Gastroesophageal sphincter (tissue), 3 donors: Measurements from ENCODE around the gene EFTUD2.

Source experiments
- CTCF ChIP-seq, 4 experiments: fragments of 200-600 bp in 2 of 4; fragments of 450-650 bp in 2 of 4; sonication (generic) in 1 of 4; IDR thresholded peaks; one replicate each; pipeline ENCODE4 v1.5.1; 2017 to 2019; ENCODE audit warnings: antibody characterized with exemption in 4 of 4, mild to moderate bottlenecking in 2 of 4, moderate library complexity in 2 of 4
- EP300 ChIP-seq: sonication (generic); formaldehyde crosslinking; IDR thresholded peaks from one replicate; pipeline ENCODE4 v1.6.1; 2017; ENCODE audit warnings: antibody characterized with exemption, mild to moderate bottlenecking
- POLR2A ChIP-seq, 2 donors: fragments of 450-650 bp; IDR thresholded peaks; one replicate each; pipeline ENCODE4 v1.6.1; 2017; ENCODE audit warnings: antibody characterized with exemption in 2 of 2, mild to moderate bottlenecking in 2 of 2, moderate library complexity in 1 of 2
- POLR2AphosphoS5 ChIP-seq: sonication (generic); formaldehyde crosslinking; IDR thresholded peaks from one replicate; pipeline ENCODE4 v1.6.1; 2017; ENCODE audit warnings: antibody characterized with exemption

- TF ChIP-seq EP300 (no peak), CTCF (IDR thresholded peaks at IDR 0.05) (no peak), POLR2A (IDR thresholded peaks at IDR 0.05) (no peak), POLR2AphosphoS5 (no peak)
Measured at GRCh38 chr17:44827863-44828262, 71.4 kb downstream of the EFTUD2 start.
